Tibial nerve (tissue), 3 donors: ENCODE results near the gene ARF1.

Source experiments
- CTCF ChIP-seq, 5 experiments: fragments of 200-600 bp in 3 of 5; fragments of 450-650 bp in 2 of 5; sonication (generic) in 3 of 5; IDR thresholded peaks; one replicate each; pipeline ENCODE4 v1.5.1; 2016 to 2019; ENCODE audit warnings: antibody characterized with exemption in 5 of 5, mild to moderate bottlenecking in 3 of 5, moderate library complexity in 2 of 5
- POLR2A ChIP-seq, 2 donors: fragments of 450-650 bp; IDR thresholded peaks; one replicate each; pipeline ENCODE4 v1.6.1; 2017; ENCODE audit warnings: antibody characterized with exemption in 2 of 2, mild to moderate bottlenecking in 2 of 2, moderate library complexity in 2 of 2

GRCh38 chr1:228118040-228118439, 35.5 kb downstream of the ARF1 start:
- TF ChIP-seq POLR2A (IDR thresholded peaks at IDR 0.05) (no peak), CTCF (IDR thresholded peaks at IDR 0.05) (no peak)
